Gastrocnemius medialis (tissue), 4 donors: ENCODE data around the gene XPR1. TPM values are rescaled to one million over a fixed set of nuclear protein-coding genes. Genes with fewer than 3 reads are reported as not detected.

Source experiments
- ATAC-seq, 2 donors: fragments of 150-250 bp; one replicate each; pipeline ENCODE4 v1.9.1; 2016
- DNase-seq, 2 donors: peaks; one replicate each; pipeline ENCODE4 v3.0.0-alpha.2; 2019
- H3K27ac ChIP-seq, 4 donors: fragments of 200-600 bp; sonication (generic); 1 replicate in 1 of 4; 2 replicates in 3 of 4; pipeline ENCODE4 v1.5.1; 2016 to 2018; ENCODE audit warnings: mild to moderate bottlenecking in 2 of 4, moderate library complexity in 1 of 4
- H3K27me3 ChIP-seq, 3 donors: fragments of 200-600 bp; sonication (generic) in 2 of 3; 1 replicate in 1 of 3; 2 replicates in 2 of 3; pipeline versions ENCODE4 v1.5.1 to v1.6.0; 2016 to 2019; ENCODE audit warnings: mild to moderate bottlenecking in 1 of 3, moderate library complexity in 1 of 3
- H3K36me3 ChIP-seq, 2 donors: fragments of 200-600 bp; sonication (generic) in 1 of 2; one replicate each; pipeline ENCODE4 v1.5.1; 2017 to 2018
- H3K4me1 ChIP-seq, 2 donors: fragments of 200-600 bp; sonication (generic) in 1 of 2; one replicate each; pipeline ENCODE4 v1.5.1; 2016 to 2017; ENCODE audit warnings: mild to moderate bottlenecking in 2 of 2
- H3K4me3 ChIP-seq, 4 donors: fragments of 200-600 bp; sonication (generic) in 3 of 4; 1 replicate in 1 of 4; 2 replicates in 3 of 4; pipeline ENCODE4 v1.5.1; 2016 to 2019; ENCODE audit warnings: mild to moderate bottlenecking in 2 of 4
- H3K9me3 ChIP-seq, 3 donors: fragments of 200-600 bp; sonication (generic) in 2 of 3; 1 replicate in 1 of 3; 2 replicates in 2 of 3; pipeline ENCODE4 v1.5.1; 2016 to 2019
- POLR2A ChIP-seq, 2 donors: fragments of 450-650 bp; IDR thresholded peaks; one replicate each; pipeline ENCODE4 v1.6.1; 2017; ENCODE audit warnings: antibody characterized with exemption in 2 of 2, mild to moderate bottlenecking in 2 of 2, moderate library complexity in 2 of 2
- in situ Hi-C, 4 donors: fragments of 200-750 bp; cut with MboI; loops; one replicate each; pipeline versions ENCODE4 v1.15.0 to v1.8.0; 2017; ENCODE audit warnings: low sequenced_read_pairs in 4 of 4
- intact Hi-C: fragments of 100-400 bp; cut with DNase I; formaldehyde crosslinking; loops from one replicate; pipeline ENCODE4 v1.15.1; 2023; ENCODE audit warnings: low total_unique reads
- total RNA-seq, 4 donors: library from RNA; depleted of rRNA; stranded (reverse); fragments of >200 nt; gene quantifications; one replicate each; pipeline versions ENCODE4 v1.1.0 to v1.2.3, GENCODE V29; 2016
- TF ChIP-seq, protein P1 (sequence below), 5 experiments: fragments of 450-650 bp in 3 of 5; fragments of 200-600 bp in 2 of 5; sonication (generic) in 2 of 5; IDR thresholded peaks in 4 of 5; conservative IDR thresholded peaks in 1 of 5; 1 replicate in 4 of 5; 2 replicates in 1 of 5; pipeline ENCODE4 v1.5.1; 2016 to 2019; ENCODE audit warnings: antibody characterized with exemption in 5 of 5, mild to moderate bottlenecking in 3 of 5, moderate library complexity in 3 of 5

The XPR1 gene
- total RNA-seq, 4 donors from 2014 or later: 14.5 to 24.9 (median 18.6) TPM

DNA sequence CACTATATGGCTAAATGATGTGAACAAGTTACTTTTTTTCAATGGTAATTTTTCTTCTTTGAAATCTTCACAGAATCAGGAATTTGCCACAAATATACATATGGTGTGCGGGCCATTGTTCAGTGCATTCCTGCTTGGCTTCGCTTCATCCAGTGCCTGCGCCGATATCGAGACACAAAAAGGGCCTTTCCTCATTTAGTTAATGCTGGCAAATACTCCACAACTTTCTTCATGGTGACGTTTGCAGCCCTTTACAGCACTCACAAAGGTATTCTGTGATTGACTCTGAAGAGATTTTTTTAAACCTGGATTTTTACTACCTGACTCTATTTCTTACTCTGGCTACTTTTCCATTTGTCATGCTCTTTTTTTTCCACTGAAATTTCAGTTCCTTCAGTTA is 204.6 kb downstream of the XPR1 start:
- ATAC-seq: no peak

DNA sequence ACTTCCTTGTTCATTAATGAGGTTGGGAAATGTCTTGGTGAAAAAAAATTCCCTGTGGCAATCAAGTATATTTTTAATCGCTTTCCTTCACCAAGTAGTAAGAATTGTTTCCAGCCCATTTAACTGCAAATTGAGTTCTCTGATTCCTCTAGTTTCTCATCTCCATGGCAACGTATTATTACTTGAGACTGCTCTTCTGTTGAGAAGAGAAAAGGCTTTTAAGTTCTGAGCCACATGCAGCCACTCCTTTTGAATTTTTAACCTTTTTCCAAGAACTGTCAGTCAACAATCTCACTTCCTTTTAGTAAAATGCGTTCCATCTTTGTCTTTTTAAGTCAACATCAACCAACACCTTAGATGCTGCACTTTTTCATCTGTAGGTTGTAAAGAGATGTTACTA is 205.2 kb downstream of the XPR1 start:
- intact Hi-C loops (no loop called here), in situ Hi-C loops (no loop called here)
- H3K27ac ChIP-seq: no peak overlapping the region
- ATAC-seq (no peak), DNase-seq (no peak)
- H3K36me3 ChIP-seq: peaks cover 0 to 22% of the 10 kb centered on the region in 2 donors
- TF ChIP-seq POLR2A (IDR thresholded peaks at IDR 0.05): no peak
- TF ChIP-seq, protein P1, sequence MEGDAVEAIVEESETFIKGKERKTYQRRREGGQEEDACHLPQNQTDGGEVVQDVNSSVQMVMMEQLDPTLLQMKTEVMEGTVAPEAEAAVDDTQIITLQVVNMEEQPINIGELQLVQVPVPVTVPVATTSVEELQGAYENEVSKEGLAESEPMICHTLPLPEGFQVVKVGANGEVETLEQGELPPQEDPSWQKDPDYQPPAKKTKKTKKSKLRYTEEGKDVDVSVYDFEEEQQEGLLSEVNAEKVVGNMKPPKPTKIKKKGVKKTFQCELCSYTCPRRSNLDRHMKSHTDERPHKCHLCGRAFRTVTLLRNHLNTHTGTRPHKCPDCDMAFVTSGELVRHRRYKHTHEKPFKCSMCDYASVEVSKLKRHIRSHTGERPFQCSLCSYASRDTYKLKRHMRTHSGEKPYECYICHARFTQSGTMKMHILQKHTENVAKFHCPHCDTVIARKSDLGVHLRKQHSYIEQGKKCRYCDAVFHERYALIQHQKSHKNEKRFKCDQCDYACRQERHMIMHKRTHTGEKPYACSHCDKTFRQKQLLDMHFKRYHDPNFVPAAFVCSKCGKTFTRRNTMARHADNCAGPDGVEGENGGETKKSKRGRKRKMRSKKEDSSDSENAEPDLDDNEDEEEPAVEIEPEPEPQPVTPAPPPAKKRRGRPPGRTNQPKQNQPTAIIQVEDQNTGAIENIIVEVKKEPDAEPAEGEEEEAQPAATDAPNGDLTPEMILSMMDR (IDR thresholded peaks at IDR 0.05 in 4 of 5, conservative IDR thresholded peaks at IDR 0.05 in 1 of 5): no peak
- no peaks in the 10 kb centered on the region for H3K27me3 ChIP-seq
- H3K9me3 ChIP-seq: no peaks in the 10 kb centered on the region
- no peak overlapping the region for H3K4me3 ChIP-seq
- no peaks in the 10 kb centered on the region for H3K4me1 ChIP-seq

More for the DNA sequence above, 204.6 kb downstream of the XPR1 start:
- no peaks in the 10 kb centered on the region for H3K27me3 ChIP-seq
- intact Hi-C loops (no loop called here), in situ Hi-C loops (no loop called here)
- no peak for DNase-seq
- H3K4me3 ChIP-seq: no peak overlapping the region
- TF ChIP-seq, protein P1 (IDR thresholded peaks at IDR 0.05 in 4 of 5, conservative IDR thresholded peaks at IDR 0.05 in 1 of 5): no peak
- no peak overlapping the region for H3K27ac ChIP-seq
- no peaks in the 10 kb centered on the region for H3K4me1 ChIP-seq
- H3K9me3 ChIP-seq: no peaks in the 10 kb centered on the region
- peaks cover 0 to 22% of the 10 kb centered on the region in 2 donors for H3K36me3 ChIP-seq

DNA sequence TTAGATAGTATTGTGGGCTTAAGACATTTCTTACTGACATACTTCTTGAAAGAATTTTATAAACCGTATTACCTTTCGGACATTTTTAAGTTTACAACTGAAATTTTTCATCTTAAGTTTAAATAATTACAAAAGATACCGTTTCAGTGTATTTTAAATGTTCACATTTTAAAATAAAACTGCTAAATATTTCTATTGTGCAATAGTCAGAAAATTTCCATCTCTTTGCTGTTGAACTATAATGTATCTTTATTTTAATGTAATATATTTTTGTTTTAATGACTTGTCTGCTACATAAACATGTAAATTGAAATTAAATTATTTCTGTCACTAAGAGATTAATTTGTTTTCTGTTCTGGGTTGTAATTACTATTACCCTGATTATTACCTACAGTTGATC is 206.7 kb downstream of the XPR1 start:
- H3K36me3 ChIP-seq: peaks cover 0 to 22% of the 10 kb centered on the region in 2 donors
- intact Hi-C loops (no loop called here), in situ Hi-C loops (no loop called here)
- H3K4me1 ChIP-seq: no peaks in the 10 kb centered on the region
- no peaks in the 10 kb centered on the region for H3K9me3 ChIP-seq
- no peak for ATAC-seq
- H3K27me3 ChIP-seq: no peaks in the 10 kb centered on the region
- H3K4me3 ChIP-seq: no peak overlapping the region
- no peak for DNase-seq
- H3K27ac ChIP-seq: no peak overlapping the region
- TF ChIP-seq, protein P1 (IDR thresholded peaks at IDR 0.05 in 4 of 5, conservative IDR thresholded peaks at IDR 0.05 in 1 of 5): no peak
- TF ChIP-seq POLR2A (IDR thresholded peaks at IDR 0.05): no peak

DNA sequence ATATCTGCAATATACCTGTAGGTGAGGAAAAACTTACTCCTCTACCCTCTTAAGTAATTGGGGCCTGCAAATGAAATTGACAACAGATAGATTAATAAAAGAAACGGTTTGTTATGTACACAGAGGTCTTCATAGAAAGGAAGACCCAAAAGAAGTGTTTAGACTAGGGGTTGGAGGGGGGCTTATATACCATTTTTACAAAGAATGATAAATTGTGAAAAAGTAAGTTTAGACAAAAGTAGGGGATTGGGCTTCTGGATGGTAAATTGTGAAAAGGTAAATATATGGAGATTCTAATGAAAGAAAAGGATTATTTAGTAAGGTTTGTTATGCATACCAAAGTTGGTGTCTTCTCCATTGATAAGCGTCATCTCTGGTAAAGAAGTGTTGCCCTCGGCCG is 207.7 kb downstream of the XPR1 start:
- Histone ChIP-seq H3K27ac (no peak overlapping the region), H3K27me3 (no peaks in the 10 kb centered on the region), H3K36me3 (peaks cover 0 to 21% of the 10 kb centered on the region in 2 donors), H3K4me3 (no peak overlapping the region), H3K4me1 (no peaks in the 10 kb centered on the region), H3K9me3 (no peaks in the 10 kb centered on the region)
- intact Hi-C loops (no loop called here), in situ Hi-C loops (no loop called here)
- no peak for TF ChIP-seq POLR2A (IDR thresholded peaks at IDR 0.05)
- TF ChIP-seq, protein P1 (IDR thresholded peaks at IDR 0.05 in 4 of 5, conservative IDR thresholded peaks at IDR 0.05 in 1 of 5): no peak
- ATAC-seq (no peak), DNase-seq (no peak)

DNA sequence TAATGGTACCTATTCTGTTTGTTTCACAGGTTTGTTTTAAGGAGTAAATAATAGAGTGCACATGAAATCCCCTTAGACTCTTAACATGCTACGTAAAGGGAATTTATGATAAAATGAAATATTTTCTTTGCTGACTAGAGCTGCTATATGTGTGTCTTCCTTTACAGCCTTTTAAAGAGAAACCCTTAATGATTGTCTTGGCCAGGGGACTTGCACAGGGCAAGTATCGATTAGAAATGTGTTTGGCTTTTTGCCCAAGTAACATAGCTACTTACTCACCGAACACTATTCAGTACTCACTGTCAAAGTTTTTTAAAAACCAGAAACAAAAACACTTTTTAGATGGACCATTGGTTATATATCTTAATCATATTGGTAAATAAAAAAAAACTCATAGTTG is 209.6 kb downstream of the XPR1 start:
- intact Hi-C loops: no loop called here
- ATAC-seq (no peak), DNase-seq (no peak)
- TF ChIP-seq, protein P1 (IDR thresholded peaks at IDR 0.05 in 4 of 5, conservative IDR thresholded peaks at IDR 0.05 in 1 of 5): no peak
- TF ChIP-seq POLR2A (IDR thresholded peaks at IDR 0.05): no peak
- Histone ChIP-seq H3K4me1 (no peaks in the 10 kb centered on the region), H3K27ac (no peak overlapping the region), H3K36me3 (peaks cover 0 to 8% of the 10 kb centered on the region in 2 donors), H3K9me3 (no peaks in the 10 kb centered on the region), H3K4me3 (no peak overlapping the region), H3K27me3 (no peaks in the 10 kb centered on the region)
- in situ Hi-C loops: no loop called here
